Measurements from ENCODE around the gene CCDC63. TPM values are rescaled to one million over a fixed set of nuclear protein-coding genes. Genes with fewer than 3 reads are reported as not detected.

CCDC63 gene
- total and polyA plus RNA-seq, 4 donors, result not detected

GRCh38 chr12:110883251-110883650 is 36.5 kb downstream of the CCDC63 start:
- no peaks in the 10 kb centered on the region for H3K27me3 ChIP-seq (ENCODE audit: control insufficient read depth in 3 of 3, insufficient read depth in 3 of 3, low read length in 2 of 3)
- DNase-seq (no peak), ATAC-seq (ENCODE audit: insufficient read depth, low FRiP score) (no peak)
- 89 to 96% methylated on average over 4 of the region's 4 CpGs for WGBS, 2 donors
- H3K9ac ChIP-seq (ENCODE audit: insufficient read depth in 1 of 2, low read length in 2 of 2), result no peak overlapping the region
- H3K36me3 ChIP-seq (ENCODE audit: control insufficient read depth in 4 of 4, insufficient read depth in 4 of 4, low read length in 4 of 4), result no peaks in the 10 kb centered on the region
- H3K9me3 ChIP-seq (ENCODE audit: control insufficient read depth in 4 of 4, insufficient read depth in 3 of 4, low read length in 3 of 4), result peaks cover 0 to 2% (median under 1%) of the 10 kb centered on the region in 4 donors
- H3K4me1 ChIP-seq (ENCODE audit: control insufficient read depth in 5 of 5, insufficient read depth in 5 of 5, low read length in 5 of 5), result no peaks in the 10 kb centered on the region
- no peak for TF ChIP-seq CTCF (IDR thresholded peaks at IDR 0.05; ENCODE audit: control extremely low read depth, extremely low read depth)
- H3K4me3 ChIP-seq, result no peak overlapping the region
- no peak overlapping the region for H3K27ac ChIP-seq (ENCODE audit: low read depth in 1 of 2, low read length in 1 of 2)

DNA sequence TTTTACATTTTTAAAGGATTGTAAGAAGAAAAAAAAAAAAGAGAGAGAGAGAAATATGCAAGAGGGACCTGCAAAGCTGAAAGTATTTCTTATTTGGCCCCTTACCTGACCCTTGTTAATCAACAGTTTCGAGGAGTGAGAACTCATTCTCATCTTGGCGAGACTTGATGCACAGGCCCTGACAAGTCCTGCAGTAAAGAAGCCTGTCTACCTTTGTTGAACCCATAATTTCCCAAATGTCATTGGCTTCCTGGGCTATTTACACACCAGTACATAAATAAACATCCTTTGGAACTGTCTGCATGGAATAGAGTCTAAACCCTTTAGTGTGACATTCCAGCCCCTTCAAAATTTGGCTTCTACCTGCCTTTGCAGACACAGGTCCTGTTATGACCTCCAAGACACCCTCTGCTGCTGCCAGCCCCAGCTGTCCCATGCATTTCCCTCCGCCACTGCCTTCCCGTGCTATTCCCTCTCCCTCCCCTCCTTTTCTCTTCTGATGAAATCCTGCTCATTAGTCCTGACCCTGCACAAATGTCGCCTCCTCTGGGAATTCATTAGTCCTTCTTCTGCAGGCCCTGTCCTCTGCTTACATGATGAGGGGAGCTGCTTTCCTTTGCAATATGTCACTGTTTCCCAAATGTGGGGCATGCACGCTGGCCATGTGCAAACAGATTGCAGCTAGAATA is 38.5 kb downstream of the CCDC63 start:
- 79 to 81% methylated on average over 6 of the region's 6 CpGs for WGBS, 2 donors
- no peak for TF ChIP-seq CTCF (IDR thresholded peaks at IDR 0.05; ENCODE audit: control extremely low read depth, extremely low read depth)

GRCh38 chr12:110888256-110888991 is 41.6 kb downstream of the CCDC63 start:
- ATAC-seq (ENCODE audit: insufficient read depth, low FRiP score) (no peak), DNase-seq (no peak)
- Histone ChIP-seq H3K36me3 (ENCODE audit: control insufficient read depth in 4 of 4, insufficient read depth in 4 of 4, low read length in 4 of 4) (no peaks in the 10 kb centered on the region), H3K9ac (ENCODE audit: insufficient read depth in 1 of 2, low read length in 2 of 2) (no peak overlapping the region), H3K4me3 (no peak overlapping the region), H3K4me1 (ENCODE audit: control insufficient read depth in 5 of 5, insufficient read depth in 5 of 5, low read length in 5 of 5) (no peaks in the 10 kb centered on the region), H3K27ac (ENCODE audit: low read depth in 1 of 2, low read length in 1 of 2) (no peak overlapping the region), H3K27me3 (ENCODE audit: control insufficient read depth in 3 of 3, insufficient read depth in 3 of 3, low read length in 2 of 3) (peaks cover 0 to 4% (median 0%) of the 10 kb centered on the region in 3 donors), H3K9me3 (ENCODE audit: control insufficient read depth in 4 of 4, insufficient read depth in 3 of 4, low read length in 3 of 4) (no peaks in the 10 kb centered on the region)
- 33% methylated on average over 5 of the region's 5 CpGs for WGBS, 2 donors
- TF ChIP-seq CTCF (IDR thresholded peaks at IDR 0.05; ENCODE audit: control extremely low read depth, extremely low read depth), result no peak

More for the DNA sequence above, 38.5 kb downstream of the CCDC63 start:
- Histone ChIP-seq H3K27ac (ENCODE audit: low read depth in 1 of 2, low read length in 1 of 2) (no peak overlapping the region), H3K4me1 (ENCODE audit: control insufficient read depth in 5 of 5, insufficient read depth in 5 of 5, low read length in 5 of 5) (no peaks in the 10 kb centered on the region), H3K36me3 (ENCODE audit: control insufficient read depth in 4 of 4, insufficient read depth in 4 of 4, low read length in 4 of 4) (no peaks in the 10 kb centered on the region), H3K4me3 (no peak overlapping the region), H3K9ac (ENCODE audit: insufficient read depth in 1 of 2, low read length in 2 of 2) (no peak overlapping the region), H3K9me3 (ENCODE audit: control insufficient read depth in 4 of 4, insufficient read depth in 3 of 4, low read length in 3 of 4) (peaks cover 0 to 2% (median 0%) of the 10 kb centered on the region in 4 donors), H3K27me3 (ENCODE audit: control insufficient read depth in 3 of 3, insufficient read depth in 3 of 3, low read length in 2 of 3) (no peaks in the 10 kb centered on the region)
- no peak for DNase-seq
- ATAC-seq (ENCODE audit: insufficient read depth, low FRiP score), result no peak

Data from lung (tissue), 12 donors.